GM19238 (cell line): ENCODE data around the gene SIPA1L3.
"Not testable (repeated sequence)": the region's sequence is repeated elsewhere in the genome, so short reads cannot be mapped to it uniquely, and the experiment has no call there.

Experiments
- DNase-seq: peaks from one replicate; pipeline ENCODE4 v3.0.0; 2011; ENCODE audit warnings: low spot score; ENCODE audit not compliant: insufficient read length

SIPA1L3 gene

DNA sequence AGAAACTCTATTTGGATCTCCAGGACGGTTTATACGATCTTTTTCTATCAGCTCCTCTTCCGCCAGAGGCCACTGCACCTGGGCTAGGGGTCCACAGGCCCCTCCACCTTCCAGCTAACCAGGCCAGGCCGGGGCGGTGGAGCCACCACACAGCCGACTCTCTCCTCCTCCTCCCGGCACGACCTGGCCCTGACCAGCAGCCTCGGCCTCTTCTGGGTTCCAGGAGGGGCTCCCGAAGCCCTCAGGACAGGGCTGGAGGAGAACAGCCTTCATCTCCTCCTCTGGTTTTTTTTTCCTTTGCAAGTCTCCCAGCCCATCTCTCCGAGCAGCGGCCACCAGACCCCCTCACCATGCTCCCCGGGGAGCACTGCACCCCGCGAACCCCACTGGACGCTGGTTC lies 299.9 kb downstream of the SIPA1L3 start:
- DNase-seq = no peak

DNA sequence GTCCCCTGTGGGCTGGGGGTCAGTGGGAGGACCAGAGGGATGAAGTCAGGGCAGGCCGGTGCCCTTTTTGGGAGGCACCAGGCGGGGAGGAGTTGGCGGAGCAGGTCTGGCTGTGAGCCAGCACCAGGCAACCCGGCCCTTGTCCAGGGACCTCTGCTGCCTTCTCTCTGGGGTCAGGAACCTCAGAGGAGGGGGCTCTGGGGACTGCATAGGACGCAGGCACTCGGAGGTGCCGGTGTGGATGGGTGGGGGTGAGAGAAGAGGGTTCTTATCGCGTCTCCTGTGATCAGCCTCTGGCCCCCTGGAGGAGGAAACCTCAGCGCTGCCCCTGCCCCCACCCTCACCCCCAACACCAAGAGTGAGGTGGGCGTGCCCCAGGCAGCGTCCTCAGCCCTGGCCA lies 300.5 kb downstream of the SIPA1L3 start:
- no peak for DNase-seq

DNA sequence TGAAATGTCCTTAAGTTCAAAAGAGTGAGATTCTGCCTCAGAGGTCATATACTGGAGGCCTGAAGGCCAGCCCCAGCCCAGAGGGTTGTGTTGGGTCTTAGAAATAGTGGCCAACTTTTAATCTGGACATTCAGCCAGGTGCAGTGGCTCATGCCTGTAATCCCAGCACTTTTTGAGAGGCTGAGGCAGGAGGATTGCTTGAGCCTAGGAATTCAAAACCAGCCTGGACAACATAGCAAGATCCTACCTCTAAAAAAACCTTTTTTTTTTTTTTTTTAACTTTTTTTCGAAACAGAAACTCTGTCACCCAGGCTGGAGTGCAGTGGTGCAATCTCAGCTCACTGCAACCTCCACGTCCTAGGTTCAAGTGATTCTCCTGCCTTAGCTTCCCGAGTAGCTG lies 301.6 kb downstream of the SIPA1L3 start:
- DNase-seq = no peak

- no peak for DNase-seq
Observed at GRCh38 chr19:38209152-38209551, 302.1 kb downstream of the SIPA1L3 start.

- DNase-seq = no peak
Observed at GRCh38 chr19:38209671-38210457, 302.9 kb downstream of the SIPA1L3 start.

- DNase-seq = no peak
Observed at GRCh38 chr19:38210458-38210987, 303.5 kb downstream of the SIPA1L3 start.

- no peak for DNase-seq
Observed at GRCh38 chr19:38211151-38211591, 304.2 kb downstream of the SIPA1L3 start.

DNA sequence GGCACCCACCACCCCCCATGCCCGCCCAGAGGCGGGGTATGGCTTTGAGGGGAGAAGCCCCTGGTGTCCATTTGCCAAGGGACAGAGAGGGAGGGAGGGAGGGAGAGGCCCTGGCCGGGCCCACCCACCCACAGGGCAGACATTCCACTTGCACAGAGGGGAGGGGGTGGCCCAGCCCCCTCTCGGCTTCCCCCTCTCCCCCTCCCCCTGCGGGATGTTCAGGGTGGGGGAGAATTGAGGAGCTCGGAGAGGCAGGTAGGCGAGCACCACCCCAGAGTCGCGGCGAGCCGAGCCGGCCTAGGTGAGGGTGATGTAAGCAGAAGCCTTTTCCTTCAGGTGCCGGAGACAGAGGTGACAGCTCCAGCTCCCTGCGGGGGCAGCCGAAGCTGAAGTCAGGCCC lies 304.8 kb downstream of the SIPA1L3 start:
- DNase-seq = no peak

DNA sequence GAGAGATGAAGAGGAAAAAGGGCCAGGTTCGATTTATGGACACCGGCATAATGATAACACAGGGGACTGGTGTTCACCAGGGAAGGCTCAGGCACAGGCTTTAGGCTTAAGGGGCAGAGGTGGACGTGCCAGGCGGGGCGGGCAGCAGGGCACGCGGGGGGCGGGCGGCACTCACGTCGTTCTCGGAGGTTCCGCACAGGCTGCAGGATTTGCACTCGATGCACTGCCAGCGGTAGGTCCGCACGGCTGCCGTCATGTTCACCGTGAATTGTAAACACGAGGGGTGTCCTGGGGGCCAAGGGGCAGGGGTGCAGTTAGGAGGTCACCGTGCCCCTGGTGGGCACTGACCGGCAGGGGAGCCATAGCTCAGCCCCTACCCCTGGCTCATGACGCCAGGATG lies 306.5 kb downstream of the SIPA1L3 start:
- no peak for DNase-seq

GRCh38 chr19:38213911-38214625 lies 307.1 kb downstream of the SIPA1L3 start:
- DNase-seq = no peak

DNA sequence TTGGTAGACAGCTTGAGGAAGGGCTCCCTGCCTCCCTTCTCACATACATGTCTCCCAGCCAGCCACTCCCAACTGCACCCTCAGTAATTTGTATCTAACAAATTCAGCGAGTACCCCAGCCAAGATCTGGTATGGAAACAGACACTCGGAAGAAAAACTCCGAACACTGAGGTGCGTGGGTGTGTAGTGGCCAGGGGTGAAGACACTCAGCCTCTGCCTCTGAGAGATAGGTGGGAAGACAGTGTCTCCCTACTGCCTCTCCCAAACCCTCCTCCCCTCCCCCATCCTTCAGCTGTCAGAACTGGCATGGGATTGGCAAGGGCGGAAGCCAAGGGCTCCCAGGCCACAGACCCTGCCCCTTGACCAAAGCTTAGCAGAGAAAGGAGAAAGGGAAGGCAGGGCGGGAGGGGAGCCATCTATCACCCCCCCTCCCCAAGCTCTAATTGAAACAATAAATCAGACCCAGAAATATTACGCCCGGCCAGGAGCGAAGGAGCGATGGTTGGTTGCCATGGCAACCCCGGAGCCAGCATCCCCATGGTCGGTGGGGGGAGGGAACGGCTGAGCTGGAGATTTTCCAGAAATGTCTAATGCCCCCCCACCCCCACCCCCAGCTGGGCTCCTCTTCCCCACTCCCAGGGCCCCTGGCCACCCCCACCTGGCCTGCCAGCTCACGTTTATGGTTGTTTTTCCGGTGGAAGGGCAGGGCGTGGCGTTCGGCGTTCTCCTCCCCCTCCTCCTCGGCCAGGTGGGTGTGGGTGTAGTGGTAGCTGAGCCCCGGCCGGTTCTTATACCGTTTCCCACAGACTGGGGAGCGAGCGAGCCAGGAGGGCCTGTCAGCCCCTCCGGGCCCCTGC lies 310.0 kb downstream of the SIPA1L3 start:
- DNase-seq = no peak

GRCh38 chr19:38218204-38218603 lies 311.2 kb downstream of the SIPA1L3 start:
- no peak for DNase-seq

DNA sequence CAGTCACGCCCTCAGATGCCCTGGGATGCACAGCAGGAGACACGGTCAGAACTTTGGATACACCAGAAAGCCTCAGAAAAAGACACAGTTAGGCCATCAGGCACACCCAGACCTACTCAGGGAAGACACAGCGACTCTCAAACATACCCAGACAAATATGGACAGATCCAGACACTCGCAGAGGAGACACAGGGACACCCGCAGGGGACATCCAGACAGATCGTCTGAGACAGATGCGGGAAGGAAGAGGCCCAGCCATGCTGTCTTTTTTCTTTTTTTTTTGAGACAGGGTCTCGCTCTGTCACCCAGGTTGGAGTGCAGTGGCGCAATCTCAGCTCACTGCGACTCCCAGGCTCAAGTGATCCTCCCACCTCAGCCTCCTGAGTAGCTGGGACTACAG lies 312.2 kb downstream of the SIPA1L3 start:
- no peak for DNase-seq

DNA sequence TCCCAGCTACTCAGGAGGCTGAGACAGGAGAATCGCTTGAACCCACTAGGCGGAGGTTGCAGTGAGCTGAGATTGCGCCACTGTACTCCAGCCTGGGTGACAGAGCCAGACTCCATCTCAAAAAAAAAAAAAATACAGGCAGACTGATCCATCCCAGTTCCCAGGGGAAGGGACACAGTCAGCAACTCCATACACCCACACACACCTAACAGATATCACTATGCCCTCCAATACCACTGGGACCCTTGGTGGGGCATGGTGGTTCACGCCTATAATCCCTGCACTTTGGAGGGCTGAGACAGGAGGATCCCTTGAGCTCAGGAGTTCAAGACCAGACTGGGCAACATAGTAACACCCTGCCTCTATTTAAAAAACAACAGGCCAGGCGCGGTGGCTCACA lies 314.4 kb downstream of the SIPA1L3 start:
- DNase-seq = no peak

DNA sequence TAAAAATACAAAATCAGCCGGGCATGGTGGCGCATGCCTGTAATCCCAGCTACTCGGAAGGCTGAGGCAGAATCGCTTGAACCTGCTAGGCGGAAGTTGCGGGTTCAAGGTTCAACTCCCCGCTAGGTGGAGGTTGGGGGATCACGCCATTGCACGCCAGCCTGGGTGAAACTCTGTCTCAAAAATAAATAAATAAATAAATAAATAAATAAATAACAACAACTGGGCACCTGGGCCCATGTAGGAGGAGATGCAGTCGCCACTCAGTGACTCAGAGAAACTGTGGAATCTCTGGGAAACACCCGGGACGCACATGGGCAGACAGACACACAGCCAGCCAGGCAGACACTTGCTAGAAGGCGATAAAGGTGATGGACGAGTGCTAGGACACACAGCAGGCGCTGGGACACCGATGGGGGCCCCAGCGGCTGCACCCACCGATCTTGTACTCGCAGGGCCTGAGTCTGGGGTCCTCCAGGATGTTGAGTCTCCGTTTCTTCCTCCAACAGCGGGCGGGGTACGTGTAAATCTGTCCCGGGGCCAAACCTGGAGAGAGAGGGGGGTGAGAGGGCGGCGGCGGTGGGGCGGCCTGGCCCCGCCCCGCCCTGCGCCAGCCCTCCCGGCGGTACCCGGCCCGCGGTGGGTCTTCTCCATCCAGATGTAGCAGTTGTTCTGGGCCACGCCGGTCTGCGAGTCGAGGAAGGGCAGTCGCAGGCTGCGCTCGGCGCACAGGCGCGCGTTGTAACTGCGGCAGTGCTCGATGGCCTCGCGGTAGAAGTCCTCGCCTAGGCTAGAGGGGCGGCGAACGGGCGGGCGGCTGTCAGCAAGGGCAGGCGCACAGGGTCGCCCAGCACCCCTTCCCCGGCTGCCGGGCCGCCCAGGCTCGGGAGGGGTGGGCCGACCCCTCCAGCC lies 315.2 kb downstream of the SIPA1L3 start:
- DNase-seq = no peak

GRCh38 chr19:38223119-38223523 lies 316.1 kb downstream of the SIPA1L3 start:
- DNase-seq = no peak

GRCh38 chr19:38223617-38224013 lies 316.6 kb downstream of the SIPA1L3 start:
- DNase-seq = no peak

GRCh38 chr19:38224014-38224862 lies 317.2 kb downstream of the SIPA1L3 start, which contains the start of gene DPF1:
DPF1 (minus strand) TSS chr19:38224222; CDS start chr19:38224142, 80 bp downstream.
- DNase-seq = peak; percentile 95

- DNase-seq = not testable (repeated sequence)
Observed at GRCh38 chr19:38224863-38225218, 317.8 kb downstream of the SIPA1L3 start.
